GM18858 (cell line): ENCODE data around the gene MYLK4.

Source experiments
- ATAC-seq: cut with Tn5 transposase; IDR thresholded peaks from one replicate; pipeline ENCODE4 v1.9.1; 2021; ENCODE audit not compliant: unreplicated experiment

MYLK4 gene

GRCh38 chr6:2756687-2757224 is 6.0 kb upstream of the MYLK4 start:
- ATAC-seq: no peak

- no peak for ATAC-seq
Observed at GRCh38 chr6:2756241-2756640, 5.5 kb upstream of the MYLK4 start.

DNA sequence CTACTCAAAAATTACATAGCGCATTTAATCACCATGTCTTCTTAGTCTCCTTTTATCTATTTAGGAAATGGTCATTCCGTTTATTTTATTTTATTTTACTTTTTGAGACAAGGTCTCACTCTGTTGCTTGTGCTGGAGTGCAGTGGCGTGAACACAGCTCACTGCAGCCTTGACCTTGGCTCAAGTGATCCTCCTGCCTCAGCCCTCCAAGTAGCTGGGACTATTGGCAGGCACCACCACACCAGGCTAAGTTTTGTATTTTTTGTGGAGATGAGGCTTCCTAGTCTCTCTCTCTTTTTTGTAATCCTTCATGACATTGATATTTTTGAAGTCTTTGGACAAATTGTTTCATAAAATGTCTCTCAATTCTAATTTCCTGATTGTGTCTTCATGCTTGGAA is 4.7 kb upstream of the MYLK4 start:
- ATAC-seq: no peak

GRCh38 chr6:2754911-2755310 is 4.2 kb upstream of the MYLK4 start:
- no peak for ATAC-seq

- ATAC-seq: no peak
Observed at GRCh38 chr6:2754393-2754792, 3.7 kb upstream of the MYLK4 start.

GRCh38 chr6:2753743-2754142 is 3.0 kb upstream of the MYLK4 start:
- ATAC-seq: no peak

DNA sequence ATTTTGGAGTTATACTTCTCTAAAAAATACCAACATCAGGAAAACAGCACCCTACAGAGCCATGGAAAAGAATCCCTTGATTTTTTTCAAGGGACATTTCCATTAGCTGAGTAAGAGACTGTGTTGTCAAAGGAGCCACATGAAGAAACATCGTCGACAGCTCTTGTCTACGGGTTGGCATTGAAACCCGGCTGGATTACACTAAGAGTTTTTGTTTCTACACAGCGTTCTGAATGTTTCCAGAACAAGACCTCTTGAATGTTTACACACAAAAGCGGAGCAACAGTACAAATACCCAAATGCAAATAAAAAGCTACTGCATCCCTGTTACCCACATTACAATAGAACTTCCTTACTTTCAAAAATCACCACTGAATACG is 2.4 kb upstream of the MYLK4 start:
- no peak for ATAC-seq

GRCh38 chr6:2752477-2753109 is 1.9 kb upstream of the MYLK4 start:
- no peak for ATAC-seq

DNA sequence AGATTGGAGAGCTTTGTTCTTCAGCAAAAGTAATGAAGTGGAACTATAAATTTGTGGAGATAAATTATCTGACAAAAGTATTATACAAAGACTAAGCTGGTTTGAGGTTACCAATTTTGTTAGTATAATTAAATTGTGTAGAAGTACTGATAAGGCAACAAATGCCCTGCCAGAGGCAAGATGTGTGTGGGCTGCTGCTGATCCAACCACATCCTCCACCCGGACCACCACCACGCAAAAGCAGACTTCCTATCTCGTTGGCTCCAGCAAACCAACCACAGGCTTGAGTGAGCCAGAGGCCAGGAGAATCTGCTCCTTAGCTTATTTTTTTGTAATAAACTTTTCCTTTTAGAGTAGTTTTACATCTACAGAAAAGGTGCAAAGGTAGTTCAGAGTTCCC is 1.1 kb upstream of the MYLK4 start:
- ATAC-seq: no peak

DNA sequence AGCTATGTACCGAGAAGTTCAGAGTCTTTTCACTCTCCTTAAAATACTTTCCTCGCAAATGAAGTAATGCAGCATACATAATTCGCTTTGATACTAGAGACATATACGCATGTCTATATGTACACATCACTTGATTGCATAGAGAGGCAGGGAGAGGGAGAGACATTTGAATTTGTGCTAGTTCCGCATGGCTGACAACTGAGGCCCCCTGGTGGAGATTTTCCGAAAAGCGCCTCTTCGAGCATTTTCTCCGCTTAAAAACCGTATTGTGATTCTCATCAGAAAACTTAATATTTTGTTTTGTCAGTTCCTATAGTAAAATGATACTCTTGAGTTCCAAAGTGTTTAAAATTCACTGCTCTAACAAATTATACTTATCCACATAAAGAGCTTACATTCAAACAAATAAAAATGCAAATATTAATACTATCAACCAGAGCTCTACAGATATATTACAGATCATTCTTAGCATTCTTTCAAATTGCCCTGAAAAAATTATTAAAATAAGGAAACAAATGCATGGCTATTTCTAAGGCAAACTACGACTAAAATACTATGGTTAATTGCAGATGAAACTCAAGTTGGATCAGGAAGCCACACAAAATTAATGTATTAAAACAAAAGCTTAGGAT is 637 bp downstream of the MYLK4 start:
- ATAC-seq: no peak

- no peak for ATAC-seq
Observed at GRCh38 chr6:2748183-2748582, 2.5 kb downstream of the MYLK4 start.

DNA sequence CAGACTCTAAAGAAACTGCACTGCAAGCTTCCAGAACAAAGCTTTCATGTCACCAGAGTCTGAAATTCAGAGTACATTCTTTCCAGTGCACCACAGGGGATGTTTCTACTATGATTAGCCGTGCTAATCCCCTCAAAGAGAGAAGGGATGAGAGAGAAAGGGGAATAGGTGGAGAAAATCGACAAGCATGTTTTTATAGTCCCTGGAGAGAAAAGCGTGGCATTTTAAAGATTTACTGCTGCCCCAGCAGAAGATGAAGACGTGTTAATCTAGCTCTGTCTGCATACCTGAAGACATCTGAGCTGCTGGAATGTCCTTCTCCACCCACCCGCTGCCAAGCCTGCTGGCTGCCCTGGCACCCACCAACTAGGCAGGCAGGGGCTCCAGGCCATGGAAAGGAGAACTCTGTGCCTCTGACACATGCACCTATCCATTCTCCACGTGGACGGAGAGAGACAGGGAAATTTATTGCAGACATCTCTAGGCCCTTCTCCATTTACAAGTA is 4.1 kb downstream of the MYLK4 start:
- no peak for ATAC-seq

GRCh38 chr6:2745246-2745645 is 5.5 kb downstream of the MYLK4 start:
- ATAC-seq: no peak

DNA sequence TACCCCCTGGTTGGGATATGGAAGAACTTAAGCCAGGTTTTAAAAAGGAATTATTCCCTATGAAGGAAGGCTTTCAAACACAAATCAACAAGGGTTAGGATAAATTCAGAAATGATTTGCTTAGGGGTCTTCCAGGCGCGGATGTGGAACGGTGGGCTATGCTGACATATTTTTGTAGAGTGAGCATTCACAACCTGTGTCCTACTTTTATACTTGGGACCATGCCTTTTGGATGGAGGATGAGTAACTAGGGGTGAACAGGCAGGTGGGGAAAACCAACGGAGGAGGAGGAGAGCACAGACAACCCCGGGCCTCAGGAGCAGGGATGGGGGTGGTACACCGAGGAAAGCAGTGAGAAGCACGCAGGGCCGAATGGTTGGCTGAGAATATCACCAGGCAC is 5.9 kb downstream of the MYLK4 start:
- no peak for ATAC-seq

DNA sequence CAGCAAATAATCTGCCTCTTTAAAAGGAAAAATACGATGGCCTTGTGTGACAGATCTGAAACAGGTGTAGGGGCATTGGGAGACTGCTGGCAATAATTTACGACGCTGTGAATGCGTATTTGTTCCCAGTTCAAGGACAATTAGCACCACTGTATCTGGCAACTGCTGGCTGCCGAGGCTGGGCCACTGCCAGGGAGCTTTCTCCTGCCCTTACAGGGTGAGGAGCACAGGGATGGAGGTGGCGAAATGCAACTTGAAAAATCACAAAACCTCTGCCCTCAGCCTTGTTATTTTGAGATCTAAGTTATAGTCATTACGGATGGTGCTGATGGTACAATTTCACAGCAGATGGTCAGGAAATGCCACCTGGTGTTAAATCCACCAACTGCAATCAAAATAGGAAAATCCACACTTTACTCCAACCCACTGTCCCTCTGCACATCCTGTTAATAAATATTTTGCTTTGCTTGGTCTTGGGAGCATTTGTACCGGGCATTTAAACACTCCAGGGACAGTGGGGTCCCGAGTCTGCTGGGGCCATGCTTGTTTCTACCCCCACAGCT is 6.4 kb downstream of the MYLK4 start:
- no peak for ATAC-seq

GRCh38 chr6:2743280-2744208 is 7.2 kb downstream of the MYLK4 start:
- no peak for ATAC-seq

GRCh38 chr6:2741756-2742155 is 9.0 kb downstream of the MYLK4 start:
- no peak for ATAC-seq

GRCh38 chr6:2740581-2740980 is 10.1 kb downstream of the MYLK4 start:
- no peak for ATAC-seq

- no peak for ATAC-seq
Observed at GRCh38 chr6:2739335-2739734, 11.4 kb downstream of the MYLK4 start.

DNA sequence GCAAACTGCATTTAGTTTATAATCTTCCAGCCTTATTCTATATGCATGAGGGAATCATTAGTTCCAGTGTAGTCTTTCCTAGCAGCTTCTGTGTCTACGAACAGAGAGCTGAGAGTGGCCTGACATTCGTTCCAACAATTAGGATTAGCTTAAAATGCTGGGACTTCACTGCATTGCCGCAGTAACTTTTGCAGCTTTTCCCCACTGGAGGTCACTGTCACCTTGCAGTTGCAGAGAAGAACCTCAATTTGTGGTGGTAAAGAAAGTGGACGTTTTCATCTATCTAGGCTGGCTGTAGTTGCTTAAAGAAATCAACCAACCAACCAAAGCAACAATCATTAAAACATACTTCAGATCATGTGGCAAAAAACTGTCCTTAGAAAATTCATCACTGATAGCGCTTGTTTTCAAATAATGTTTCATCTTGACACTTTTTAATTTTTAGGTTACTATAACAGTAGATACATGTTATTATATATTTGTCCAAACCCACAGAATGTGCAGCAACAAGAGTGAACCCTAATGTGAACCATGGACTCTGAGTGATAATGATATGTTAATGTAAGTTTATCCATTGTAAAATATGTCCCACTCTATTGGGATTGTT is 12.2 kb downstream of the MYLK4 start:
- no peak for ATAC-seq

- no peak for ATAC-seq
Observed at GRCh38 chr6:2737885-2738284, 12.8 kb downstream of the MYLK4 start.
